GM12891 (cell line): ENCODE measurements around the gene STAC2.
A peak's percentile ranks its signal among the peaks of the same experiment; 100 is the strongest.

Source experiments
- DNase-seq: peaks from one replicate; pipeline ENCODE4 v3.0.0; 2011; ENCODE audit warnings: low spot score; ENCODE audit not compliant: insufficient read length
- FAIRE-seq: peaks from 2 replicates; lab custom pipeline; 2011; peaks lifted over from hg19 to GRCh38; lab: Jason Lieb, UNC
- PAX5 ChIP-seq: IDR thresholded peaks from 2 replicates; pipeline ENCODE4 v1.6.1; 2011; ENCODE audit warnings: low read length, moderate library complexity, mild to moderate bottlenecking; ENCODE audit not compliant: insufficient read depth, severe bottlenecking
- POLR2A ChIP-seq: IDR thresholded peaks from 2 replicates; pipeline ENCODE4 v1.6.1; 2011; ENCODE audit warnings: low read depth, low read length, control low read depth
- POLR2AphosphoS5 ChIP-seq: IDR thresholded peaks from 2 replicates; pipeline ENCODE4 v1.6.1; 2011; ENCODE audit warnings: low read depth, low read length, control low read depth
- POU2F2 ChIP-seq: IDR thresholded peaks from 2 replicates; pipeline ENCODE4 v1.6.1; 2011; ENCODE audit warnings: low read depth, mild to moderate bottlenecking, control low read depth, low read length, moderate library complexity
- SPI1 ChIP-seq: IDR thresholded peaks from 2 replicates; pipeline ENCODE4 v1.6.1; 2011; ENCODE audit warnings: low read depth, low read length, control low read depth
- TAF1 ChIP-seq: IDR thresholded peaks from 2 replicates; pipeline ENCODE4 v1.6.1; 2011; ENCODE audit warnings: low read depth, low read length, control low read depth

STAC2 gene

GRCh38 chr17:39199820-39200069 lies 26.0 kb downstream of the STAC2 start:
- peak; percentile 88 for DNase-seq

GRCh38 chr17:39198186-39198566 lies 27.6 kb downstream of the STAC2 start:
- DNase-seq (no peak), FAIRE-seq (no peak)
- TF ChIP-seq PAX5 (no peak), POLR2AphosphoS5 (no peak), TAF1 (no peak), POU2F2 (no peak), SPI1 (no peak), POLR2A (no peak)

More at GRCh38 chr17:39199820-39200069, 26.0 kb downstream of the STAC2 start:
- TF ChIP-seq PAX5: no peak
- no peak for TF ChIP-seq POLR2AphosphoS5
- TF ChIP-seq POLR2A: no peak
- no peak for TF ChIP-seq POU2F2
- no peak for TF ChIP-seq TAF1
- no peak for TF ChIP-seq SPI1
- peak; percentile 91 for FAIRE-seq

- TF ChIP-seq TAF1 (no peak), PAX5 (no peak), POLR2A (no peak), SPI1 (no peak), POLR2AphosphoS5 (no peak), POU2F2 (no peak)
- peak; percentile 84 for FAIRE-seq
- peak; percentile 82 for DNase-seq
Observed at GRCh38 chr17:39197380-39198185, 28.2 kb downstream of the STAC2 start, which contains the start of gene CACNB1. Gene CACNB1, minus strand, starts transcription at chr17:39197669. Its CDS starts 174 bp downstream, at chr17:39197495.

GRCh38 chr17:39196808-39197291 lies 28.9 kb downstream of the STAC2 start:
- TF ChIP-seq SPI1 (no peak), PAX5 (no peak), POLR2AphosphoS5 (no peak), TAF1 (no peak), POU2F2 (no peak), POLR2A (no peak)
- DNase-seq: no peak
- FAIRE-seq: no peak

- TF ChIP-seq SPI1: no peak
- no peak for TF ChIP-seq POU2F2
- no peak for TF ChIP-seq PAX5
- TF ChIP-seq POLR2AphosphoS5: no peak
- no peak for TF ChIP-seq TAF1
- TF ChIP-seq POLR2A: no peak
- FAIRE-seq (no peak), DNase-seq (no peak)
Observed at GRCh38 chr17:39196241-39196807, 29.4 kb downstream of the STAC2 start.

GRCh38 chr17:39195568-39196160 lies 30.1 kb downstream of the STAC2 start:
- DNase-seq (no peak), FAIRE-seq (peak; percentile 54)
- TF ChIP-seq PAX5: no peak
- no peak for TF ChIP-seq POLR2AphosphoS5
- no peak for TF ChIP-seq POU2F2
- no peak for TF ChIP-seq TAF1
- TF ChIP-seq POLR2A: no peak
- TF ChIP-seq SPI1: no peak

GRCh38 chr17:39194985-39195524 lies 30.7 kb downstream of the STAC2 start:
- FAIRE-seq: no peak
- no peak for DNase-seq
- no peak for TF ChIP-seq SPI1
- no peak for TF ChIP-seq POU2F2
- no peak for TF ChIP-seq POLR2AphosphoS5

GRCh38 chr17:39194089-39194984 lies 31.4 kb downstream of the STAC2 start:
- no peak for FAIRE-seq

More at GRCh38 chr17:39194089-39194984, 31.4 kb downstream of the STAC2 start:
- TF ChIP-seq TAF1: no peak
- no peak for TF ChIP-seq POLR2A
- TF ChIP-seq POU2F2: no peak
- TF ChIP-seq SPI1: no peak
- TF ChIP-seq PAX5: no peak
- no peak for DNase-seq
